GM15510 (cell line): ENCODE data around the gene TEX55.

Source experiments
- POLR2A ChIP-seq: IDR thresholded peaks from 3 replicates; pipeline ENCODE4 v1.6.1; 2011; ENCODE audit warnings: borderline replicate concordance; ENCODE audit not compliant: insufficient read length; ENCODE audit errors: extremely low read depth

Gene TEX55

GRCh38 chr3:119145500-119146167, at the start of gene TEX55:
Gene TEX55, plus strand, starts transcription at chr3:119146165. Its CDS starts 25 bp downstream, at chr3:119146190.
- no peak for TF ChIP-seq POLR2A

- TF ChIP-seq POLR2A, result no peak
Observed at GRCh38 chr3:119098003-119098402, 48.0 kb upstream of the TEX55 start.

DNA sequence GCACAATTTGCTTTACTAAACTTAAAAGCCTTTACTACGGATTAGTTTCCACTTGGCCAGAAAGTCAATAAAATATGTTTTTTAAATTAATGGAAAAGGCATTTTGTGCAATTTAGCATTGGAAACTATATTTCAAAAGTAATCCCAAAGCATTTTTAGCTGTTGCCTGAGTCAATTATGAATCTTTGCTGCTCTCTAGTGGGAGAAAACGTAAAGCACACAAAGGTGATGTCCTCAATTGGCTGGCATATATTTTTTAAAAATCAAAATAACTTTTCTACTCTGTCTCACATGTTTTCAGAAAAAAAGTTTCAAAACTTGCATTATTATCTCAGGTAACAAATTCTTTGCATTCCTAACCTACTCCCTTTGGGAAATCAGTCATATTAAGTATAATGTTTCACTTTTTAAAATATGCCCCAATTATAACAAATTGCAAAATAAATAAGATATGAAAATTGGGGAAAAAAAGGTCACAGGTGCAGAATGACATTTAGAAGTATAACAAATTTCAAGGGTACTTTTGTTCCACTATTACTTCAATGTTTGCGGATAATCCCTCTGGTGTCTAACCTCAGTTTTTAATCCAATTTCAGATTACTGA, 47.2 kb upstream of the TEX55 start:
- TF ChIP-seq POLR2A, result no peak

- TF ChIP-seq POLR2A, result no peak
Observed at GRCh38 chr3:119099785-119100184, 46.2 kb upstream of the TEX55 start.

GRCh38 chr3:119104031-119104430, 41.9 kb upstream of the TEX55 start:
- TF ChIP-seq POLR2A, result no peak

DNA sequence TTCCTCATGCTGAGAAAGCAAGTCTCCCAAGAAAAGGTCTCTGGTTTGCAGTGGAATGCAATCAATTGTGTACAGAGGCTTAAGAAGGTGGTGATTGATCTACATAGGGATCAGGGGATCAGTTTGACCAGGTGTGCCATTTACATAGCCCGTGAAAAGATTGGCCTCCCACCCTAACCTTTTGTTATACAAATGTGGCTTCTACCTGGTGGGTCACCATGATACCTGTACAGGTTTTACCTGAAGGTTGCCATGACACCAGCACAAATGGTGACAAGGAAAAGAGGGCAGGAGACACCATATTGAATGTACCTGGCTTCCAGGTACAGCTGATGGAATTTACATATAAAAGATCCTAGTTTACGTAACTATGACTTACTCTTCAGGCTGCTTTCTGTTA, 25.5 kb upstream of the TEX55 start:
- TF ChIP-seq POLR2A, result no peak

DNA sequence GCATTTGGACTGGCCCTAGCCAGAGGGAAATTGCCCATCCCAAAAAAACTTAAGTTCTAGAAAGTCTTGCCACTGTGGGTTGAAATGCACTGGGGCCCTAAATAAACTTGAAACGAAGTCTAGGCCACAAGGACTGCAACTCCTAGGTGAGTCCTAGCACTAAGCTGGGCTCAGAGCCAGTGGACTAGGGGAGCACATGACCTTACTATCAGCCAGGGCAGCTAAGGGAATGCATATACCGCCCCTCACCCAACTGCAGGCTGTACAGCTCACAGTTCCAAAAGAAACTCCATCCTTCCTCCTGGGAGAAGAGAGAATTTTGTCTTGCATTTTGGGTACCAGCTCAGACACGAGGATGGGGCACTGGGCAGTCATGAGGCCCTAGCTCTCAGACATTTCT, 23.6 kb upstream of the TEX55 start:
- no peak for TF ChIP-seq POLR2A

- no peak for TF ChIP-seq POLR2A
Observed at GRCh38 chr3:119125342-119125741, 20.6 kb upstream of the TEX55 start.

DNA sequence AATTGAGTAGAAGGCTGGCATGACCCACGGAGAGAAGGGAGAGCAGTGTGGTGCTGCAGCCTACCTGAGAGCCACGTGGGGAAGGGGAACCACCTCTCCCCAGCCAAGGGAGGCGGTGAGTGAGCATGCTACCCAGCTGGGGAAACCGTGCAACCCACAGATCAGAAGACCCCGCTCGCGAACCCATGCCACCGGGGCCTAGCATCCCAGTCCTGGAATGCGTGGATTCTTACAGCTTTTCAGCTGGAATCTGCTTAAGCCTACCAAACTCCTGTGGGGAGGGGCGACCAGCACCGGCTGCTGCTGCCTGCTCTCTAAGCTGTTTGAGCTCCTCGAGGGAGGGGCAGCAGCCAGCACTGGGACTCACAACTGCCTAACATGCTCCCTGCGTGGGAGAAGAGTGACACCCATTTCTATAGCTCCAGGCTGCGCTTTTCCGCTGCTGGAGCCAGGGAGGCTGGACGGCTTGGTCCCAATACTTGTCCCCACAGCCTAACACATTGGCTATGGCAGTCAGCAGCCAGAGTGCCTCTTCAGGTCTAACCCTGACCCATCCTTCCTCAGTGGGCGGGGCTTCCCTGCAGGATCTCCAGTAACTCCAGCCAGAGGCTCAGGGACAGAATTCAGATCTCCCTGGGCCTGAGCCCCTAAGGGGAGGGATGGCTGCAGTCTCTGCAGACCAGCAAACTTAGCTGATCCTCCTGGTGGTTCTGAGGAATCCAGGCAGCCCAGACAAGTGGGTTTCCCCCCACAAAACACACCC, 20.0 kb upstream of the TEX55 start:
- no peak for TF ChIP-seq POLR2A

DNA sequence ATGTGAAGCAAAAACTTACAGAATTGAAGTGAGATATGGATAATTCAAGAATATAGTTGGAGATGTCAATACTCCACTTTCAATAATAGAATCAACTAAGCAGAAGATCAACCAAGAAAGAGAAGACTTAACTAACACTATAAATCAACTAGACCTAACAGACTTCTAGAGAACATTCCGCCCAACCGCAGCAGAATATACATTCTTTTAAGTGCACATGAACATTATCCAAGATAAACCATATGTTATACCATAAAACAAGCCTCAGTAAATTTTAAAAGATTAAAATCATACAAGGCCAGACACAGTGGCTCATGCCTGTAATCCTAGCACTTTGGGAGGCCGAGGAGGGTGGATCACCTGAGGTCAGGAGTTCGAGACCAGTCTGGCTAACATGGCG, 5.5 kb upstream of the TEX55 start:
- TF ChIP-seq POLR2A, result no peak

DNA sequence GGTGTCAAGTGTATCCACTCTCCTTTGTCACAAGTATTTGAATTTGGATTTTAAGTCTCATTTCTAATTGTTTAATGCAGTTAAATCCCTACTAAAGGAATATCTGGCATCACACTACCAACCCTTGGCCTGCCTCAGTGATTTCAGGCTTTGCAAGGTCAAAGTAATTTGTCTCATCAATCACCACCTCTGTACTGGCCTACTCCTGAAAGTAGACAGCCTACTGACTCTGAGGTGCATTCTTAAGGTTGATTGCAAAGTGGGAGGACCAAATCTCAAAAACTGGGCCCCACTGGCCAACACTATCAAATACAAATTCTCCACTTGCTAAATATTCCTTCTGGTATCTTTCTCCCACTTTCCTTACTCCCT, 851 bp upstream of the TEX55 start:
- TF ChIP-seq POLR2A, result no peak

- no peak for TF ChIP-seq POLR2A
Observed at GRCh38 chr3:119146578-119147375, 812 bp downstream of the TEX55 start.

DNA sequence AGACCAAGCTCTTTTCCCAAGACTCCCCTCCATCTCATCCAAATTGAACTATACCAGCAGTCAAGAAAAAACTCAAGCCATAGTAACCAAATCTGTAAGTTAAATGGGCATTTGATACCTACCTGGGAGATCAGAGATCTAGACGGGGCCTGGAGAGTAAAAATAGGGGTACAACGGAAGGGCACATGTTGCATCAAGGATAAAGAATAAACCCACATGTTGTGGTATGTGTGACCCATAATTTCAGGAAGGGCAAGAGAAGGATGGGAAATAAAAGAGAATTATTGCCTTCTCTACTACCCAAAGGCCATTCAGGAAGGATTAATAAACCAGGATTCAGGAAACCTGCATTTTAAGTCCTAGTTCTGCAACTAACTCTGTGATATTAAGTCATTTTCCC, 1.5 kb downstream of the TEX55 start:
- no peak for TF ChIP-seq POLR2A

DNA sequence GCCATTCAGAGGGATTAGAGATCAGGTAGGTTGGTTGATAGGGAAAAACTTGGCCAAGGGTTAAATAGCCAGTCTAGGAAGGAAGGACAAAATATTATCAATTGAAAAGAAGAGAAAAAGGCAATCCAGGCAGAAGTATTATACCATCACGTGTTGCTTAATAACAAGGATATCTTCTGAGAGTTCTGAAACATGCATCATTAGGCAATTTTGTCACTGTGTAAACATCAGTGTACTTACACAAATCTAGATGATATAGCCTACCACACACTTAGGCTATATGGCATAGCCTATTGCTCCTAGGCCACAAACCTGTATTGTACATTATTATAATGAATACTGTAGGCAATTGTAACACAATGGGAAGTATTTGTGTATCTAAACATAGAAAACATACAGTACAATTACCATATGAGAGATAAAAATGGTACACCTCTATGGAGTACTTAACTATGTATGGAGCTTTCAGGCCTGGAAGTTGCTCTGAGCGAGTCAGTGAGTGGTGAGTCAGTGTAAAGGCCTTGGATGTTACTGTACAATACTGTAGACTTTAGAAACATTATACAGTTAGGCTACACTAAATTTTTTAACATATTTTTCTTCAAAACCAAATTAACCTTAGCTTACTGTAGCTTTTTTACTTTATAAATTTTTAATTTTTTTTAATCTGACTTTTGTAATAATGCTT, 2.7 kb downstream of the TEX55 start:
- TF ChIP-seq POLR2A, result no peak
